ENCODE measurements around the gene MRPL19.

The MRPL19 gene

GRCh38 chr2:75640621-75641121, 5.9 kb upstream of the MRPL19 start:
- DNase-seq: peak; percentile 67
- no peak overlapping the region for H3K27ac ChIP-seq (ENCODE audit: low read length)
- no peaks in the 10 kb centered on the region for H3K79me2 ChIP-seq (ENCODE audit: insufficient read depth, low read length)
- H4K20me1 ChIP-seq (ENCODE audit: insufficient read depth, low read length): no peaks in the 10 kb centered on the region
- H3K4me3 ChIP-seq (ENCODE audit: low read depth in 1 of 2, low read length in 2 of 2): no peak overlapping the region
- TF ChIP-seq, protein P1, sequence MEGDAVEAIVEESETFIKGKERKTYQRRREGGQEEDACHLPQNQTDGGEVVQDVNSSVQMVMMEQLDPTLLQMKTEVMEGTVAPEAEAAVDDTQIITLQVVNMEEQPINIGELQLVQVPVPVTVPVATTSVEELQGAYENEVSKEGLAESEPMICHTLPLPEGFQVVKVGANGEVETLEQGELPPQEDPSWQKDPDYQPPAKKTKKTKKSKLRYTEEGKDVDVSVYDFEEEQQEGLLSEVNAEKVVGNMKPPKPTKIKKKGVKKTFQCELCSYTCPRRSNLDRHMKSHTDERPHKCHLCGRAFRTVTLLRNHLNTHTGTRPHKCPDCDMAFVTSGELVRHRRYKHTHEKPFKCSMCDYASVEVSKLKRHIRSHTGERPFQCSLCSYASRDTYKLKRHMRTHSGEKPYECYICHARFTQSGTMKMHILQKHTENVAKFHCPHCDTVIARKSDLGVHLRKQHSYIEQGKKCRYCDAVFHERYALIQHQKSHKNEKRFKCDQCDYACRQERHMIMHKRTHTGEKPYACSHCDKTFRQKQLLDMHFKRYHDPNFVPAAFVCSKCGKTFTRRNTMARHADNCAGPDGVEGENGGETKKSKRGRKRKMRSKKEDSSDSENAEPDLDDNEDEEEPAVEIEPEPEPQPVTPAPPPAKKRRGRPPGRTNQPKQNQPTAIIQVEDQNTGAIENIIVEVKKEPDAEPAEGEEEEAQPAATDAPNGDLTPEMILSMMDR (IDR thresholded peaks at IDR 0.05; ENCODE audit: borderline replicate concordance, extremely low read depth, low read length, poor library complexity, severe bottlenecking): peak; percentile 100
- no peak for TF ChIP-seq EZH2 (IDR thresholded peaks at IDR 0.05; ENCODE audit: borderline replicate concordance, low read depth, low read length, severe bottlenecking)
- H2AFZ ChIP-seq (ENCODE audit: low read depth, low read length): no peak overlapping the region
- no peaks in the 10 kb centered on the region for H3K36me3 ChIP-seq (ENCODE audit: insufficient read depth, low read length)
- H3K4me2 ChIP-seq (ENCODE audit: insufficient read depth, low read length): no peak overlapping the region
- no peak overlapping the region for H3K9ac ChIP-seq (ENCODE audit: low read depth, low read length)
- peak; percentile 100 for ATAC-seq (ENCODE audit: insufficient read depth, low read depth)
- peaks cover 14% of the 10 kb centered on the region for H3K27me3 ChIP-seq (ENCODE audit: insufficient read depth, low read length, poor library complexity)
- 0 out of 2 replicates have a peak, but pooled peaks cover 3% of the 10 kb centered on the region for H3K4me1 ChIP-seq (ENCODE audit: insufficient read depth, low read length)
- peaks cover under 1% of the 10 kb centered on the region for H3K9me3 ChIP-seq (ENCODE audit: insufficient read depth, low read length, severe bottlenecking)

- H3K9me3 ChIP-seq (ENCODE audit: insufficient read depth, low read length, severe bottlenecking): peaks cover 7% of the 10 kb centered on the region
- ATAC-seq (ENCODE audit: insufficient read depth, low read depth) (no peak), DNase-seq (no peak)
- H2AFZ ChIP-seq (ENCODE audit: low read depth, low read length): 0 out of 2 replicates have a peak overlapping the region, but pooled peaks have one; percentile 19
- peaks cover 14% of the 10 kb centered on the region for H3K27me3 ChIP-seq (ENCODE audit: insufficient read depth, low read length, poor library complexity)
- H3K4me2 ChIP-seq (ENCODE audit: insufficient read depth, low read length): no peak overlapping the region
- H3K79me2 ChIP-seq (ENCODE audit: insufficient read depth, low read length): peaks cover under 1% of the 10 kb centered on the region; the same call in 1 of the 2 replicates
- H3K27ac ChIP-seq (ENCODE audit: low read length): no peak overlapping the region
- TF ChIP-seq EZH2 (IDR thresholded peaks at IDR 0.05; ENCODE audit: borderline replicate concordance, low read depth, low read length, severe bottlenecking): no peak
- TF ChIP-seq, protein P1 (IDR thresholded peaks at IDR 0.05; ENCODE audit: borderline replicate concordance, extremely low read depth, low read length, poor library complexity, severe bottlenecking): no peak
- no peak overlapping the region for H3K4me3 ChIP-seq (ENCODE audit: low read depth in 1 of 2, low read length in 2 of 2)
- no peaks in the 10 kb centered on the region for H3K36me3 ChIP-seq (ENCODE audit: insufficient read depth, low read length)
- no peaks in the 10 kb centered on the region for H4K20me1 ChIP-seq (ENCODE audit: insufficient read depth, low read length)
- H3K9ac ChIP-seq (ENCODE audit: low read depth, low read length): no peak overlapping the region
- H3K4me1 ChIP-seq (ENCODE audit: insufficient read depth, low read length): peaks cover 11% of the 10 kb centered on the region
These were observed 5.0 kb upstream of the MRPL19 start for GRCh38 chr2:75641587-75641986.

GRCh38 chr2:75643980-75644379, 2.6 kb upstream of the MRPL19 start:
- Histone ChIP-seq H4K20me1 (ENCODE audit: insufficient read depth, low read length) (no peaks in the 10 kb centered on the region), H3K27ac (ENCODE audit: low read length) (no peak overlapping the region), H3K36me3 (ENCODE audit: insufficient read depth, low read length) (peaks cover 8% of the 10 kb centered on the region), H3K27me3 (ENCODE audit: insufficient read depth, low read length, poor library complexity) (peaks cover under 1% of the 10 kb centered on the region), H3K79me2 (ENCODE audit: insufficient read depth, low read length) (peaks cover 24% of the 10 kb centered on the region), H3K4me3 (ENCODE audit: low read depth in 1 of 2, low read length in 2 of 2) (no peak overlapping the region), H3K9ac (ENCODE audit: low read depth, low read length) (no peak overlapping the region), H2AFZ (ENCODE audit: low read depth, low read length) (no peak overlapping the region), H3K4me1 (ENCODE audit: insufficient read depth, low read length) (peaks cover 27% of the 10 kb centered on the region), H3K9me3 (ENCODE audit: insufficient read depth, low read length, severe bottlenecking) (peaks cover 7% of the 10 kb centered on the region), H3K4me2 (ENCODE audit: insufficient read depth, low read length) (no peak overlapping the region)
- TF ChIP-seq, protein P1 (IDR thresholded peaks at IDR 0.05; ENCODE audit: borderline replicate concordance, extremely low read depth, low read length, poor library complexity, severe bottlenecking): no peak
- ATAC-seq (ENCODE audit: insufficient read depth, low read depth): no peak
- DNase-seq: no peak
